Activated T-cell treated with anti-CD3 and anti-CD28 coated beads, Interleukin-2, amount 50 U/mL, for 4 hours (primary cell): Measurements from ENCODE around the gene NDUFAF2. TPM values are rescaled to one million over a fixed set of nuclear protein-coding genes. Genes with fewer than 3 reads are reported as not detected.

Experiments used
- ATAC-seq, 2 donors: fragments of 200-7000 bp; cut with Tn5 transposase; one replicate each; pipeline ENCODE4 v1.10.0; 2021
- DNase-seq: peaks from one replicate; pipeline ENCODE4 v3.0.0-alpha.2; 2020
- H3K27me3 Mint-ChIP-seq: one replicate; pipeline ENCODE4 v1.8.0; 2021; ENCODE audit warnings: low read depth, mixed read lengths
- H3K36me3 Mint-ChIP-seq: one replicate; pipeline ENCODE4 v1.8.0; 2022; ENCODE audit warnings: mixed read lengths; ENCODE audit not compliant: insufficient read depth
- H3K4me1 Mint-ChIP-seq: one replicate; pipeline ENCODE4 v1.8.0; 2021; ENCODE audit warnings: low read depth, mixed read lengths
- H3K4me3 Mint-ChIP-seq: one replicate; pipeline ENCODE4 v1.8.0; 2021; ENCODE audit warnings: mild to moderate bottlenecking, moderate library complexity, mixed read lengths
- H3K9me3 Mint-ChIP-seq: one replicate; pipeline ENCODE4 v1.8.0; 2021; ENCODE audit warnings: mixed read lengths
- total RNA-seq, 3 donors: library from RNA; stranded (reverse); gene quantifications; one replicate each; pipeline ENCODE4 v1.2.1, GENCODE V29; 2021

Gene NDUFAF2, protein sequence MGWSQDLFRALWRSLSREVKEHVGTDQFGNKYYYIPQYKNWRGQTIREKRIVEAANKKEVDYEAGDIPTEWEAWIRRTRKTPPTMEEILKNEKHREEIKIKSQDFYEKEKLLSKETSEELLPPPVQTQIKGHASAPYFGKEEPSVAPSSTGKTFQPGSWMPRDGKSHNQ
- 10 to 100 TPM; 43.7 to 47.8 (median 45.0) TPM for total RNA-seq

GRCh38 chr5:60944904-60945812 lies at the start of gene NDUFAF2, which contains the start of gene ERCC8:
Gene NDUFAF2 (plus strand): TSS chr5:60945205. CDS start chr5:60945256, 51 bp downstream.
Gene ERCC8 (minus strand): TSS chr5:60945070. CDS start chr5:60945008, 62 bp downstream.
- H3K27me3 Mint-ChIP-seq, result no peaks in the 10 kb centered on the region
- H3K4me1 Mint-ChIP-seq, result peaks cover 26% of the 10 kb centered on the region
- H3K36me3 Mint-ChIP-seq, result peaks cover 4% of the 10 kb centered on the region
- H3K9me3 Mint-ChIP-seq, result no peaks in the 10 kb centered on the region
- no peak within 1 kb of the TSS for H3K4me3 Mint-ChIP-seq
- peak; percentile 99 for ATAC-seq
- peak; percentile 80 for DNase-seq

DNA sequence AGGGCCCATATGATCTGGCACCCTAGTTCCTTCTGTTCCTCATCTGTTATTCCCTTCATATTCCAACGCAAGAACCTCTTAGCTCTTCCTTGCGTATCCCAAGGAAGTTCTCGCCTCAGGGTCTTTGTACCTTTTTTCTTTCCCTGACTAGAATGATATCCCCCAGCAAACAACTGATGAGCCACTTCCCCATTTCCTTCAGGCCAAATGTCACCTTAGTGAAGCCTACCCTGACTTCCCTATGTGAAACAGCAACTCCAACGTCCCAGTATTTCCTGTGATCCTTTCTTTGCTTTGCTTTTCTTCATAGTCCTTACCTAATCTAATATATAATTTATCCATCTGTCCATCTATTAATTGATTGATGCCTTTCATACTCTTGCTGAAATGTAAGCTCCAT lies 48.0 kb upstream of the NDUFAF2 start:
- ATAC-seq, result no peak
- H3K4me1 Mint-ChIP-seq, result no peaks in the 10 kb centered on the region
- no peaks in the 10 kb centered on the region for H3K27me3 Mint-ChIP-seq
- peaks cover 39% of the 10 kb centered on the region for H3K36me3 Mint-ChIP-seq
- H3K9me3 Mint-ChIP-seq, result peaks cover 5% of the 10 kb centered on the region
- H3K4me3 Mint-ChIP-seq, result no peak overlapping the region
- no peak for DNase-seq

DNA sequence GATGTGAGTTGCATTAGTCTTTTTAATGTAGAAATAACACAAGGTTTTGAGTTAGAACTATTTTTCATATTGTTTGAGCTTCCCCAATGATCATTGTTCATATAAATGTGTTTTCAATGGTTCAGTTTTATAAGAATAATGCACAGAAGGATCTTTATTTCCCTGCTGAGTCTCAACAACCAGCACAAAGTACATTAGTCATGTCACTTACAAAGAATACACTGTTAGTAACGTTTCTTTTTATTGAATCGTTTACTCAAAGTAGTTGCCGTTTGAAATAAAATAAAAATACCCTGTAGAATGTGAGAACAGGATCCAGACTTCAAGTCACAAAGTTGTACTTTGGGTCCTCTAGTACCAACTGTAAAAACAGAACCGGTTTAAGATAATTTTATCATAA lies 41.6 kb upstream of the NDUFAF2 start:
- ATAC-seq (no peak), DNase-seq (no peak)
- Mint-ChIP-seq H3K4me1 (no peaks in the 10 kb centered on the region), H3K9me3 (no peaks in the 10 kb centered on the region), H3K4me3 (no peak overlapping the region), H3K27me3 (no peaks in the 10 kb centered on the region), H3K36me3 (peaks cover 22% of the 10 kb centered on the region)

- ATAC-seq, result no peak
- Mint-ChIP-seq H3K36me3 (peaks cover 49% of the 10 kb centered on the region), H3K4me1 (no peaks in the 10 kb centered on the region), H3K4me3 (no peak overlapping the region), H3K27me3 (no peaks in the 10 kb centered on the region), H3K9me3 (no peaks in the 10 kb centered on the region)
- no peak for DNase-seq
Observed at GRCh38 chr5:60916646-60917045, 28.4 kb upstream of the NDUFAF2 start.

GRCh38 chr5:60918466-60918865 lies 26.5 kb upstream of the NDUFAF2 start:
- no peak for ATAC-seq
- Mint-ChIP-seq H3K4me3 (no peak overlapping the region), H3K4me1 (no peaks in the 10 kb centered on the region), H3K9me3 (no peaks in the 10 kb centered on the region), H3K27me3 (no peaks in the 10 kb centered on the region), H3K36me3 (peaks cover 42% of the 10 kb centered on the region)
- DNase-seq, result no peak

DNA sequence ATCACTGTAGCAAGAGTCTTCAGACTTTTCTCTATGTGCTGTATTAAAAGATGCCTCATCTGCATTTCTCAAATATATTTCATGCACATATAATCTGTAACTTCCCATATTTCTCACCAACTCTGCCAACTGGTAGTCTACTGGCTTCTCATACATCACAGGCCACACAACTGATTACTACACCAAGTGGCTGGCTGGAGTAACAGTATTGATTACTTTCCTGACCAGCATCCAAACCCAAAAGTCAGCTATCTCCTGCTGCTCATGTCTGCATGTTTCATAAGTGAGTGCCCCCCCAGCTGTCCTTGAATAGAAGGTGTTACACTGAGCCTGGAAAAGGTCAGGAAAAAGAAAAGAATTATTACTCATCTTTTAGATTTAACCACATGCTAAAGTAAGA lies 17.6 kb upstream of the NDUFAF2 start:
- Mint-ChIP-seq H3K9me3 (no peaks in the 10 kb centered on the region), H3K4me3 (no peak overlapping the region), H3K4me1 (no peaks in the 10 kb centered on the region), H3K36me3 (peaks cover 15% of the 10 kb centered on the region), H3K27me3 (no peaks in the 10 kb centered on the region)
- ATAC-seq (no peak), DNase-seq (no peak)

- no peaks in the 10 kb centered on the region for H3K4me1 Mint-ChIP-seq
- no peaks in the 10 kb centered on the region for H3K27me3 Mint-ChIP-seq
- no peaks in the 10 kb centered on the region for H3K9me3 Mint-ChIP-seq
- H3K4me3 Mint-ChIP-seq, result no peak overlapping the region
- ATAC-seq, result no peak
- peaks cover 15% of the 10 kb centered on the region for H3K36me3 Mint-ChIP-seq
- no peak for DNase-seq
Observed at GRCh38 chr5:60929024-60929423, 16.0 kb upstream of the NDUFAF2 start.

DNA sequence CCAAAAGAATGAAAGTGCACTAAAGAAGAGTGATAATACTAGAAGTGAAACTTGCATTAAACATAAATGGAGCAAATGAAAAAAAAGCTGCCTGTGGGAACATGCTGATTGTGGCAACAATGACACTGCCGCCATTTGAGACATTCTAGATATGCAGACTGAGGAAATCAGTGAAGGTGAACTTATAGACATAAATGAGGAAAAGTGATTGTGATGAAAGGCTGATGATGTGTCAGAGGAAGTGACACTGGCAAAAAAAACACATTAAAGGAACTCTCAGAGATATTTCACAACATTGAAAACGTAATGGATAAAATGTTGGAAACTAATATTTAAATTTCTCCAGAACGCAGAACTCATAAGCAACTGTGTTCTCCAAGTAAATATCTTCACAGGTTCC lies 1.4 kb upstream of the NDUFAF2 start:
- Mint-ChIP-seq H3K4me3 (no peak overlapping the region), H3K9me3 (no peaks in the 10 kb centered on the region), H3K27me3 (no peaks in the 10 kb centered on the region), H3K36me3 (peaks cover 8% of the 10 kb centered on the region), H3K4me1 (peaks cover 19% of the 10 kb centered on the region)
- DNase-seq (no peak), ATAC-seq (no peak)

DNA sequence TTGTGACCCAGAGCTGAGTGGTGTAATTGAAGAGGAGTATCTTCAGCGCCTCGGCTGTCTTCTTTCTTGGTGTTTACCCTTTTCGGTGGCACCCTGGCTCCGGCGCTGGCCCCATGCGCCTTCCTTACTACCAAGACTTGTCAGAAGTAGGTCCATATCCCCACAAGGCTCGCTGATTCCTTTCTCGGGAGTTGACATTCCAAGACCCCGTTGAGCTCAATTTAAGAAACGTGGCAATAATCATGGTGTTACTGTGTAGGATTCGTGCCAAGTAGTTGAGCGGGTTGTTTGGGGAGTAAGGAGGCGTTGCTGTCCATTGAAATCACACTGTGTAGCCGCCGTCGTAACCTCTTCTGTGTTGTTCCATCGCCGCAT lies 795 bp downstream of the NDUFAF2 start:
- peaks cover 1% of the 10 kb centered on the region for H3K36me3 Mint-ChIP-seq
- H3K9me3 Mint-ChIP-seq, result no peaks in the 10 kb centered on the region
- H3K27me3 Mint-ChIP-seq, result no peaks in the 10 kb centered on the region
- H3K4me3 Mint-ChIP-seq, result no peak overlapping the region
- peak; percentile 2 to 19 for ATAC-seq
- no peak for DNase-seq
- peaks cover 28% of the 10 kb centered on the region for H3K4me1 Mint-ChIP-seq

- H3K27me3 Mint-ChIP-seq, result no peaks in the 10 kb centered on the region
- ATAC-seq (no peak), DNase-seq (no peak)
- H3K4me1 Mint-ChIP-seq, result peaks cover 29% of the 10 kb centered on the region
- H3K36me3 Mint-ChIP-seq, result peaks cover 3% of the 10 kb centered on the region
- no peak overlapping the region for H3K4me3 Mint-ChIP-seq
- no peaks in the 10 kb centered on the region for H3K9me3 Mint-ChIP-seq
Observed at GRCh38 chr5:60948738-60949137, 3.7 kb downstream of the NDUFAF2 start.

DNA sequence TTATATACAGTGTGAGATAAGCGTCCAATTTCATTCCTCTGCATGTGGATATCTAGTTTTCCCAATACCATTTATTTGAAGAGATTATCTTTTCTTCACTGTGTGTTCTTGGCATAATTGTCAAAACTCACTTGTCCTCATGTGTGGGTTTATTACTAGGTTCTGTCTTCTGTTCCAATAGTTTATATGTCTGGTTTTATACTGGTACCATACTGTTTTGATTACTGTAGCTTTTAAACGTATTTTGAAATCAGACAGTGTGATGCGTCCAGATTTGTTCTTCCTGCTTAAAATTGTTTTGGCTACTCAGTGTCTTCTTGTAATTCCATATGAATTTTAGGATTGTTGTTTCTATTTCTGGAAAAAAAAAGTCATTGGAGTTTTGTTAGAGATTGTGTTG lies 10.2 kb downstream of the NDUFAF2 start:
- no peaks in the 10 kb centered on the region for H3K27me3 Mint-ChIP-seq

GRCh38 chr5:60958088-60958487 lies 13.1 kb downstream of the NDUFAF2 start:
- Mint-ChIP-seq H3K4me3 (no peak overlapping the region), H3K27me3 (no peaks in the 10 kb centered on the region), H3K4me1 (peaks cover 6% of the 10 kb centered on the region), H3K36me3 (peaks cover 3% of the 10 kb centered on the region), H3K9me3 (peaks cover 7% of the 10 kb centered on the region)
- no peak for ATAC-seq
- DNase-seq, result no peak

More for the DNA sequence above, 10.2 kb downstream of the NDUFAF2 start:
- DNase-seq (no peak), ATAC-seq (no peak)
- peaks cover 7% of the 10 kb centered on the region for H3K9me3 Mint-ChIP-seq
- no peak overlapping the region for H3K4me3 Mint-ChIP-seq
- H3K4me1 Mint-ChIP-seq, result peaks cover 5% of the 10 kb centered on the region
- peaks cover 6% of the 10 kb centered on the region for H3K36me3 Mint-ChIP-seq

DNA sequence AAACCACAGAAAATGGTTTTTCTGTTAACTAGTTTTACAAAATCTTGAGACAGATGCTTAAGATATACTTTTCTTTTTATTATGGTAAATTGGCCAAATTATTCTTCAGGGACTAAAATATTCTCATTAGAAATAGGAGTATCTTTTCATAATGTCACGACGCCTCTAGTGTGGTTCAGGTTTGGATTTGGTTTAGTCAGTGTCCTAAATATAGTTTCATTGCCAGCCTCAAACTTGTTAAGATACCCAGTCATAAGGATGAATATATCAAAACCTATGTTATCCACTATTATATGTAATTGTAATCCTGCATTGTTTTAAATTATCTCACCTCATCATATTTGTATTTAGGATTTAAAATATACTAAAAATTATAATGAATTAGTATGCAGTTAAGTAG lies 13.7 kb downstream of the NDUFAF2 start:
- Mint-ChIP-seq H3K36me3 (peaks cover 5% of the 10 kb centered on the region), H3K4me1 (peaks cover 7% of the 10 kb centered on the region), H3K9me3 (peaks cover 7% of the 10 kb centered on the region), H3K27me3 (no peaks in the 10 kb centered on the region), H3K4me3 (no peak overlapping the region)
- ATAC-seq (no peak), DNase-seq (no peak)

GRCh38 chr5:60959156-60959555 lies 14.2 kb downstream of the NDUFAF2 start:
- Mint-ChIP-seq H3K4me3 (no peak overlapping the region), H3K9me3 (peaks cover 7% of the 10 kb centered on the region), H3K27me3 (no peaks in the 10 kb centered on the region), H3K4me1 (peaks cover 7% of the 10 kb centered on the region), H3K36me3 (peaks cover 7% of the 10 kb centered on the region)
- DNase-seq (no peak), ATAC-seq (no peak)

- Mint-ChIP-seq H3K4me3 (no peak overlapping the region), H3K4me1 (peaks cover 9% of the 10 kb centered on the region), H3K36me3 (peaks cover 12% of the 10 kb centered on the region), H3K27me3 (no peaks in the 10 kb centered on the region), H3K9me3 (peaks cover 3% of the 10 kb centered on the region)
- no peak for ATAC-seq
- DNase-seq, result no peak
Observed at GRCh38 chr5:60960591-60960990, 15.6 kb downstream of the NDUFAF2 start.
